Retina (tissue), 1 donor: Measurements from ENCODE around the gene ZC3H7B.
"Not testable (repeated sequence)": the region's sequence is repeated elsewhere in the genome, so short reads cannot be mapped to it uniquely, and the experiment has no call there.

Source experiments
- DNase-seq: peaks from one replicate; pipeline ENCODE4 v3.0.0-alpha.2; 2016

ZC3H7B gene

DNA sequence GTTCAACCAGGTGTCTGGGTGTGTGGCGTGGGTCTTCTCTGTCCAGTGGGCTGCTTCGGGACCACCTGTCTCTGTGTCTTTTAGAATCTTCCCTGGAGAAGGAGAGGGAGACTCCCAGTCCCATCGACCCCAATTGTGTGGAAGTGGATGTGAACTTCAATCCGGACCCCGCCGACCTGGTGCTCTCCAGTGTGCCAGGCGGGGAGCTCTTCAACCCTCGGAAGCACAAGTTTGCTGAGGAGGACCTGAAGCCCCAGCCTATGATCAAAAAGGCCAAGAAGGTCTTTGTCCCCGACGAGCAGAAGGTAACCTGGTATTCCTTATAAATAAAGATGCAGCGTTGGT lies 92.7 kb downstream of the ZC3H7B start:
- no peak for DNase-seq

DNA sequence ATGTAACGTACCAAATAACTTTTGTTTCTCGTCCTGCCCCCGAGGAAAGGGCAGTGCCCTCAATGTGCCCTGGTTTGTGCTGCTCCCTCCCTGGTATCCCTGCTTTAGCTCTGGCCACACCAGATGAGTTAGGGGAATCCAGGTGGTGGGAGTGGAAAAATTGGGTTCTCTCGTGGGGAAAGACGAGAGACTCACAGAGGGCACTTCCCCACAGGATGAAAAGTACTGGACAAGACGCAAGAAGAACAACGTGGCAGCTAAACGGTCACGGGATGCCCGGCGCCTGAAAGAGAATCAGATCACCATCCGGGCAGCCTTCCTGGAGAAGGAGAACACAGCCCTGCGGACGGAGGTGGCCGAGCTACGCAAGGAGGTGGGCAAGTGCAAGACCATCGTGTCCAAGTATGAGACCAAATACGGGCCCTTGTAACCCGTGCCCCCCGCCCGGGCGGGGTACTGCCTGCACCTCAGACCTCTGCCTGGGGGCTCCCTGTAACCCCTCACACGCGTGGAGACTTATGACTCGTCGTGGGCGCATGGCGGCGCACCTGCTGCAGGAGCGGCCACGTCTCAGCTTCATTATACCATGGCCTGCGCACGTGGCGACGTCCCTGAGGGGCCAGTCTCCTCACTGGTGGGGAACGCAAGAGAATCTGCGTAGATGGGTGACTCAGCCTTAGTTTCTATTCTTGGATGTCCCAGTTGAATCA lies 94.4 kb downstream of the ZC3H7B start:
- DNase-seq = no peak

DNA sequence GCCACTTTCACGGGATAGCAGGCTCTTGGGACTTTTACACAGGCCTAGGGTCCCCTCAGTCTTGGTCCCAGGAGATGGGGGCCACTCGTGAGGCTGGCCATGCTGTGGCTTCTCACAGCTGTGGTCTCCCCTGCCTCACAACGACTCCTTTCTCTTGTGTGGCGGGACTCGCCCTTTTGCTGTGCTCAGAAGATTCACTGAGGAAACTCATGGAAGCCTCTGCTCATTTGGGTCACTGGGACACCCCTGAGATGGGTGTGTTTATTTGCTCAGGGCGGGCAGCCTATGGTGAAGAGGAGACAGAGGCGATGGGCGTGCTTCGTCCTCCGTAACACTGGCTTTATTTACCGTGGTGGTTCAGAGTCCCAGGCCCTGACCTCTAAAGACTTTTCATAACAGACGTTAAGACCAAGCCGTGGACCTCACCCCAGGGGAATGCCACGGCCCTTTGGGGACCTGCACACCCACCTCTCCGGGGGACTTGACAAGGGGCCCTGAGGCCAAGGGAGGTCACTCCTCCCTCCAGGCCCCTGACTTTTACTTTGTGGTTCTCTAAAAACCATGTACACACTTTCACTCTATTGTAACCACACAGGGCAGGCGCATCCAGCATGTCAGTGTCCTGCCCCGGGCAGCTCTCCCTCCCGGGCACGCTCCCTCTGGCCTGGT lies 96.0 kb downstream of the ZC3H7B start:
- no peak for DNase-seq

DNA sequence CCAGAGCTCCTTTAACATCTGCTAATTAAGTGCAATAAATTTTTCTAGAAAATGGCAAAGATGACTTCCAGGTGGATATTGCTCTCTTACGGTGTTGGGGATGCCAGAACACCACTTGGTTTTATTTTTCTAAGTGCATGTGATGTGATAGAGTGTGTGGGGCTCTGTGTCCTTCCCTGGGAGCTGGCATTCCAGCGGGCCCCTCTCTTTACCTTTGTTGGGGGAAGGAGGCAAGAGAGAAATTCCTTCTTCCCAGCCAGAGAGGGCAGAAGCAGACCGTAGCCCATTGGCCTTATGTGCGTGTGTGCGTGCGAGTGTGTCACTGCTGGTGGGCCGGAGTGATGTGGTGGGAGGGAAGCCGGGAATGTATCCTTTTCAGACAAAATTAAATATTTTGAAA lies 97.6 kb downstream of the ZC3H7B start:
- DNase-seq = no peak

DNA sequence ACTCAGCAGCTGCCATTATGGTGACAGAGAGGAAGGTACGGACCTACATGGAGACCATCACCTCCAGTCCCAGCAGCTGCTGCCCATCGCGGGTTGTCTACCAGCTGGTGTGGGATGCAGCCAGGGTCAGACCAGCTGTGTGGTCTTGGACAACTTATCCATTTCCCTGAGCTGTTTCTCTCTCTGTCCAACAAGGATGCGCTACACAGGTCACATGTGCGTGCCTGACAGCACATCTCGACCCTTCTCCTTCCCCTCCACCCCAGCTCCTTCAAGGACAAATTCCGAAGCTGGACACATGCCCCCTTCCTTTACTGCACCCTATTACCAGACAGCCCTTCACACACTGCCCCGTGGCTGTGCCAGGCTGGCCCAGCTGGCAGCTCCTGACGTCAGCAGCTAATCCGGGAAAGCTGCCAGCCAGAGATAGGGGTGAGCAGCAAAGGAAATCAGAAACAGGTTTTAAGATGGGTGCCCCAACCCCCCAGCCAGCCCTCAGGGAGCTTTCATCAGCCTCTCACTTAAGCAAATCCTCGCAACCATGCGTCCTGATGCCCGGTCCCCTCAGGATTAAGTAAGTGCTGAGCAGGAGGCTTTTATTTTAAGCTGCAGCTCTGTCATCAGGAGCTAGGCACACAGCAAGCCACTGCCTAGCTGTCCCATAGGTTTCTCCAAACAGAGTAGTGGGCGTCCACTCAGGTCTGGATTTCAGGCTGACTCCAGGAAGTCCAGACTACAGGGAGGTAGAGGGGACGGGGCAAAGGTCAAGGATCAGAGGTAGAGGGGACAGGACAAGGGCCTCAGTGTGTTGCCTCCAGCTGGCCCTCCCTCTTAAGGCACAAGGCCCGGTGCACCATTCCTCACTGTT lies 100.7 kb downstream of the ZC3H7B start:
- DNase-seq = no peak

DNA sequence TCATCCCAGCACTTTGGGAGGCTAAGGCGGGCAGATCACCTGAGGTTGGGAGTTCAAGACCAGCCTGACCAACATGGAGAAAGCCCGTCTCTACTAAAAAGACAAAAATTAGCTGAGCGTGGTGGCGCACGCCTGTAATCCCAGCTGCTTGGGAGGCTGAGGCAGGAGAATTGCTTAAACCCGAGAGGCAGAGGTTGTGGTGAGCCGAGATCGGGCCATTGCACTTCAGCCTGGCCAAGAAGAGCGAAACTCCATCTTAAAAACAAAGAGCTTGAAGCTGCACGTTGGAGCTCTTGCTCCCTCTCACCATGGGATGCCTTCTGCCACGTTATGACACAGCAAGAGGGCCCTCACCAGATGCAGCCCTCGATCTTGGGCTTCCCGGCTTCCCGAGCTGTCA lies 101.5 kb downstream of the ZC3H7B start:
- DNase-seq = not testable (repeated sequence)

DNA sequence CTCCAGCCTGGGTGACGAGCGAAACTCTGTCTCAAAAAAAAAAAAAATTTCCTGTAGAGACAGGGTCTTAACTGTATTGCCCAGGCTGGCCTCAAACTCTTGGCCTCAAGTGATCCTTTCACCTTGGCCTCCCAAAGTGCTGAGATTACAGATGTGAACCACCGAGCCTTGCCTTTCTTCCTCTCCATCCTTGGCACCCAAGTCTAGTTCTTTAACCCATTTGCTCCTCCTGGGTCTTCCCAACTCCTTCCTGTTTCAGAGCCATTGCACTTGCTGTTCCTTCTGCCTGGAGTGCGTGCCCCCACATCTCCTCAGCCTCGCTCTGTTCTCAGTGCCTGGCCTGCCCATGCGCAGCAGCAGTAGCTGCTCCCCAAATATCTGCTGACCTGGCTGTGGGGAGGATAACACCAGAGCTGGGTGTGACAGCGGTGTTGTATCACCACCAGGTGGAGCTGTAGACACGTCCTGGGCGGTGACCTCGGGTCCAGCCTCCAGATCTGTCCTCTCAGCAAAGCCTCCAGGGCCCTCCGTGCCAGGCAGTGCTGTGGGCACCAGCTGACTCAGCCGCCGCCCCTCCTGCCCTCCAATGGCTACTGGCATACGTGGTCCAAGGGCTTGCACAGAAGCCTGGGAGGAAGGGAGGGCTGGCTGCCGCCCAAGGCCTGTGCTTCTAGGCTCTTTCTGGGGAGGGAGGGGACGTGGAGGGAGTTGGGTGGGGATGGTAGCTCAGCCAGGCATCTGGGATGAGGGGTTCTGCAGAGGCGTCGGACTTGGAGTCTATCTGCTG lies 102.4 kb downstream of the ZC3H7B start:
- peak; percentile 87 for DNase-seq

DNA sequence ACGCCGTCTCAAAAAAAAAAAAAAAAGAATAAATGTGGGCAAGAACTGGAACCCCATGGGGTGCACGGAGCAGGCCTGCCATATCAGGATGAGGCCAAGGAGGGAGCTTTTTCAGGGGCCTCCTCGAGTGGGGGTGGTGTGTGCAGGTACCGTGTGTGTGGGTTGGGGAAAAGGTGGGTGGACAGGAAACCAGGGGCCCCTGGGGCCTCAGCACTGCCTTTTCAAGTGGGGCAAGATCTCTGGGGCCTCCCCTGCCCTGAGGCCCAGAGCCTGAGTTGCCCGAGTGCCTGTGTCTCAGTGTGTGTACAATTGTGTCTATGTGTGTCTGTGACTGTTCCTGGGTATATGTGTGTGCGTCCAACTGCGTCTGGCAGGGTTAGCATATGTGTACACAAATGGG lies 104.3 kb downstream of the ZC3H7B start:
- DNase-seq = no peak

DNA sequence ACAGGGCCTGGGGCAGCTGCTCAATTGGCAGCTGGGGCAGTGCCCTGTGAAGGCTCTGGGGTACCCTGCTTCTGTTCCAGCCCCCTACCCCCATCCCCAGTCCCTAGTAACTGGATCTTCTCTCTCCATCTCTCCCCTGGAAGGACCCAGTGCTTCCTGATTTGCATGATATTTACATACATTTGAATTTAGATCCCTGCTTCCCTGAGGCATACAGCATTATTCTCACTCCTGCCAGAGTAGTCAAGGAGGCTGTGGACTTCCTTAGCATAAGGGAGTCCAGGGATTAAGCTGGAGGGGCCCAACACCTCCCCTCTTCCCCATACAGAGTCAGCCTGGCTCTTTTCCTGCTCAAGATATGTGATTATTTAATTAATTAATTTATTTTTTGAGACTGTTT lies 105.1 kb downstream of the ZC3H7B start:
- DNase-seq = no peak

DNA sequence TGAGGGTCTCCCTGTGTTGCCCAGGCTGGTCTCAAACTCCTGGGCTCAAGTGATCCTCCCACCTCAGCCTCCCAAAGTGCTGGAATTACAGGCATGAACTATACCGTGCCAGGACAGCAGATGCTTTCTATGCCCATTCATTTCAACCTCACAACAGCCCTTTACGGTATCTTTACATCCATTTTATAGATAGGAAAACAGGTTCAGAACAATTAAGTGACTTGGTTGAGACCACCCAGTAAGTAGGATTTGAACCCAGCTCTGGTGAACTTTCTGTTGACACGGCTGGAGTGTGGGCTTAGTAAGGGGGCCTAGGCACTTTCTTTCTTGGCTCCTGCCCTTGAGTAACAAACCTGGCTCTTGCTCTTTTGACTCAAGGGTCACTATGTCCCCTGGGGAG lies 106.1 kb downstream of the ZC3H7B start:
- DNase-seq = no peak

DNA sequence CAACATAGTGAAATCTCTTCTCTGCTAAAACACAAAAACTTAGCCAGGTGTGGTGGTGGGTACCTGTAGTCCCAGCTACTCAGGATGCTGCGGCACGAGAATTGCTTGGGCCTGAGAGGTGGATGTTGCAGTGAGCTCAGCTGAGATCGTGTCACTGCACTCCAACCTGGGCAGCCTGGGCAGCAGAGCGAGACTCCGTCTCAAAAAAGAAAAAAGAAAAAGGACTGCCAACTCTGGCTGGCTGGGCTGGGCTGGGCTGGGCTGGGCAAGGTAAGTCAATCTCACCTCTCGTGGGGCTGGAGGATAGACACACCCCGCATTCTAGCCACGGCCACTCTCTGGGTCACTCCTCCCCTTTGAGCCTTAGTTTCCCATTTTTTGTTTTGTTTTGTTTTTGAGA lies 107.3 kb downstream of the ZC3H7B start:
- no peak for DNase-seq
